Measurements from ENCODE around the gene IFITM10.
"Not testable (repeated sequence)": the region's sequence is repeated elsewhere in the genome, so short reads cannot be mapped to it uniquely, and the experiment has no call there.

IFITM10 gene

DNA sequence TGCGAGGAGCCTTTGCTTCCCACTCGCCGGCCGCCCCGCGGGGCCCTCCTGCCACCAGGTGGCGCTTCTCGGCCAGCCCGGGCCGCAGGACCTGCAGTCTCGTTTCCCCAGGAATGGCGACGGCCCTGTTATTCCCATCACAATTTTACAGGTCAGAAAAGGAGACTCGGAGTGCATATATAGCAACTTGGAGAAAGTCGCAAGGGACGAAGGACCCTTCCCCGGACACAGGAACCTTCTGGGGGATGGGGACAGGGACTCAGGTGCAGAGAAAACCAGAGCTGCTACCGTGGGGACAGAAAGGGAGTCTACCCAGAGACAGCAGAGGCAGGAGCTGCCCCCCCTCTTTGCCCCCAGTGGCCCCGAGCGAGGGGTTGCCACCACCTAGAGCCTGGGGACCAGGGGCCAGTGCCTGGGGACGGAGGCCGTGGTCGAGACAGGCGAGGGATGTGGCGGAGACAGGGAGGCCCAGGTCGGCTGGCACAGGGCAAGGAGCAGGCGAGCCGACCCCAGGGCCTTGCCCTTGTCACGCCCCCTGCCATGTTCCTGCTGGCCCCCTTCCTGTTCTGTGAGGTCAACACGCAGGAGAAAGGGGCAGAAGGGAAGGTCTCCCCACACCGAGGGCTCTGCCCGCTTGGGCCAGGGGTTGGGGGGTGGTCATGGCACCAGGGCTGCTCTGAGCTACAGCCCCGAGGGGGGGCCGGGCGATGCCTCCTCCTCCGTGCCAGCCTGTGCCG lies 56.9 kb downstream of the IFITM10 start:
- peak in 50 of 56 donors; percentile 21 to 87 (median 68) for DNase-seq

DNA sequence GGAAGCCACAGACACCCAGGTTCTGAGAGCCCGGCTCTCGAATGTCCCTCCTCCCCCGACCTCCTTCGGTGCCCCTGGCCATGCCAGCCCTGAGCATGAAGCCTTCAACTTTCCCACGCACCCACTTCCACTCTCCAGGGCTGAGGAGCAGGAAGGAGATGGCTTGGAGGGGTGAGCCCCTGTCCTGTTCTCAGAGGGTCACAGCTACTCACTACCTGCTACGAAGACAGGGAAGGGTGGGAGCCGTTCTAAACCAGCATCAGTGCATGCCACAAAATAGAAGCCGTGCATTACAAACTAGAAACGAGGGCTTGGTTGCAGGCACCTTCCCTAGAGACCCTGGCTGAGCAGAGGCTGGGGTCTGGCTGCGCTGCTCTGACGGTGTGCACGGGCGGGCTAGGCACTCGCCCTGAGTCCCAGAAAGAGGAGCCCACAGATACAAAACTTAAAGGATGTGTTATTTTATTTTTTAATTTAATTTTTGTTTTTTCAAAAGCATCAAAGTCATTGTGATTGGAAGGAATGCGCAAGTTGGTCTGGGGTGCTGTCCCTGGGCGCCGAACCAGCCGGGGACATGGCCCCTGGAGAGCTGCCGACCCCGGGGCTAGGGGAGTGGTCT lies 57.6 kb downstream of the IFITM10 start:
- DNase-seq: no peak

DNA sequence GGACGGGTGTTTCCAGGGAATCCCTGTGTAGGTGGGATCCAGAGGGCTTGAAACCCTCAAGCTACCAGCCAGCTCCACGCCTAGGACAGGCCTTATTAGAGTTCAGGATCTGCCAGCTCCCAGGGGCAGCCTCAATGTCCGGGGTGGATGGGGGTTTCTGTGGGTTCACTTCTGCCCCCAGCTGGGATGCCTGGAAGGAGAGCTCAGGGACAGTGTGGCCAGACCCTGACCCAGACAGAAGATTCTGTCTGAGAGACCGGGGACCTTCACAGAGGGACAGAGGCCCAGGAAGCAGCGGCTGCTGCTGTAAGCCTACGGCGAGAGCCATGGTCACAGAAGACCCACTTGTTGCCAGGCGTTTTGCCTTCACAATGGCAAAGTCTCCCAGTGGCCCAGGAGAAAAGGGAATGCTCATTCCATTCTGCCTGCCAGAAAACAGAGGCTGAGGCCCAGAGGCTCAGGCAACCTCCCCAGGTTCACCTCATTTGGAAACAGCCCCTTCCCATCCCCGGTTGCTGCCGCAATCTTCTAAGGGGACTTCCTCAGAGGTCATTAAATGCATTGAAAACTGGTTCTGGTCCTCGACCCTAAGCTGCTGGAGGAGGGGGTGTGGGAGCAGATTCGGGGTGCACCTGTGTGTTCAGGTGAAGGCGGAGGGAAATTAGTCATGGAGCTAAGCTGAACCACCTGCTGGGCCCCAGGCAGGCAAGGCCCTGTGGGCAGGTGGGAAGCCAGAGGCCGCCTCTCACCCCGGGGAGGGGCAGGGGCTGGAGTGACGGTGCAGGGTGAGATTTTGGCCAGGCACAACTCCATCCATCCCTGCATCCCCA lies 58.3 kb downstream of the IFITM10 start:
- DNase-seq: no peak

DNA sequence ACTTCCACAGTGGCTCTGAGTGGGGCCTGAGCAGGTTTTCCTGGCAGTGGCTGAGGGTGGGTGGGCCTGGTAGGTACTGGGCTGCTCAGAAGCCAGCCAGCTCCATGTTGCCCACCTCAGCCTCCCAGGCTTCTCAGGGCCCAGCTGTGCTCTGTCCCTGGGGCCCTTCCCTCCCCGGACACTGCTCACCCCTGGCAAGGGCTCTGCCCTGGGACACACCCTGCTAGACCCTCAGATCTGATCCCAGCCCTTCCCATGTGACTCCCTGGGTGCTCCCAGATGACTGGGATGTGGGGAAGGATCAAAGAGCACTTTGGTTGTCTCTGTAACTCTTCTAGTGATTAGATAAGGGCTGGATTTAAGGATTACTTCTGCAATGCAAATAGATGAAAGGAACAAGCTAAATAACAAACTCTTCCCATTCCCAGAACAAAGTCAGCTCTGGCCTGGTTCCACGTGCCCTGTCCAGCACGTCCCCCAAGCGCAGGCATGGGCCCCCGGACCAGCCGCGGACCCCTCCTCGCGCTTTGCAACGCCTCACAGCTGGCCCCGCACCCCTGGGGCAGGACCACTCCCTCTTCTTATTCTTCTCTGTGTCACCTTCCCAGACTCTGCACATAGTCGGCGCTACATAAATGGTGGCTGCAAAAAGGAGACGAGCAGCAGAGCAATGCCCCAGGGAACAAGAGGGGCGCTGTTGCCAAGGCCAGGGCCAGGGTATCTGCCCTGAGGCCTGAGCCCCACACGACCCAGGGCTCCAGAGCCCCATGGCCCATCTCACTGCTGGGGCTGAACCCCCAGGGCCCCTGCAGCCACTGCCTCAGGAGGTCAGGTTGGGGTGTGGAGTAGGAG lies 59.1 kb downstream of the IFITM10 start:
- no peak for DNase-seq

DNA sequence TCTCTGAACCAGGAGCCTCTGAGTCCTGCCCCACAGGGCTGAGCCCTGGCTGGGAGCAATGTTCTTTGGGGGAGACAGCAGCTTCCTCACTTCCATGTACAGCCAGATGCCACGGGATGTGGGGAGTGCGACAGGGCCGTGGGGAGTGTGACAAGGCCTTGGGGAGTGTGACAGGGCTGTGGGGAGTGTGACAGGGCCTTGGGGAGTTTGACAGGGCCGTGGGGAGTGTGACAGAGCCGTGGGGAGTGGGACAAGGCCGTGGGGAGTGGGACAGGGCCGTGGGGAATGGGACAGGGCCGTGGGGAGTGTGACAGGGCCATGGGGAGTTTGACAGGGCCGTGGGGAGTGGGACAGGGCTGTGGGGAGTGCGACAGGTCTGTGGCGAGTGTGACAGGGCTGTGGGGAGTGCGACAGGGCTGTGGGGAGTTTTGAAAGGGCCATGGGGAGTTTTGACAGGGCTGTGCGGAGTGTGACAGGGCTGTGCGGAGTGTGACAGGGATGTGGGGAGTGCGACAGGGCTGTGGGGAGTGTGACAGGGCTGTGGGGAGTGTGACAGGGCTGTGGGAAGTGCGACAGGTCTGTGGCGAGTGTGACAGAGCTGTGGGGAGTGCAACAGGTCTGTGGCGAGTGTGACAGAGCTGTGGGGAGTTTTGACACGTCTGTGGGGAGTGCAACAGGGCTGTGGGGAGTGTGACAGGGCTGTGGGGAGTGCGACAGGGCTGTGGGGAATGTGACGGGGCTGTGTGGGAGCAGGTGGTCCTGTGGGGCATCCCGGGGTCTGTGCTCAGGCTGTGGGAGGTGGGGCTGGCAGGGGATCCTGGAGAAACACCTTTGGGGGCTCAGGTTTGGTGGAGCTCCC lies 60.0 kb downstream of the IFITM10 start:
- no peak for DNase-seq

DNA sequence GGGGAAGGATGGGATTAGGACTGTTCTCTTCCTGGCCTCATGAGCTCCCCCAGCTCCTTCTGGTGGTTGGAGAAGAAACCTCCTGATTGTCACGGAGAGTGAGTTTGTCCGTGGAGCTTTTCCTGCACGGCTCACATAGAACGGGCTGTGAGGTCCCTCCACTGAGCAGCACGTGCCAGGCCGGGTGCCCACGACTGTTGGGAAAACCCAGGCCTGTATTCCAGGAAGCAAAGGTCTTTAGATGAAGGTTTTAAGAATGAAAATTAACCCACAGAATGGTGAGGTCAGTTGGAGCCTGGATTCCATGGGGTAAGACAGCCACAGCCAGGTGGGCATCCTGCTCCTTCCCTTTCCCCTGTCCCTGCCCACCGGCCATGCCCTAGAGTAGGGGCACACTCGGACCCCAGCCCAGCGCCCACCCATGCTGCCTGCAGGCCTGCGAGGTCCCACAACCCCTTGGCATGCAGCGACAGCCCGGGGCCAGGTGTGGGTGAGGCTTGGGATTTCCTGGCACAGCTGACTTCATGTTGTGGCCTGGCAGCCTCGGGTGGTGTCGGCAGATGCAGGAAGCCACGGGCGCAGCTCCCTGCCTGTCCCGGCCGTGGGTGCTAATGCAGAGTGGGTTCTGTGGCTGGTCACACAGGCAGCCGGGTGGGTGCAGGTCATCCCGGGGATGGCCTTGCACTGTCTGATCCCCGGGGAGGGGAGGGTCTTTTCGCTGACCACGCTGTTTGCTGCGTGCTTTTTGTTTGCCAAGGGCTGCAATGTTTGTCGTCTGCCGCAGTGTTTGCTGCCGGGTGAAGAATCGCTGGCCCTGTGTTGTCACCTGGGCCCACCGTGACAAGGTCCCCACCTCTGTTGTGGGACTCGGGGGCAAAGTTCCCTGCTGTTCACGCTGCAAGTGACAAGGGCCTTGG lies 60.9 kb downstream of the IFITM10 start:
- not testable (repeated sequence) for DNase-seq

DNA sequence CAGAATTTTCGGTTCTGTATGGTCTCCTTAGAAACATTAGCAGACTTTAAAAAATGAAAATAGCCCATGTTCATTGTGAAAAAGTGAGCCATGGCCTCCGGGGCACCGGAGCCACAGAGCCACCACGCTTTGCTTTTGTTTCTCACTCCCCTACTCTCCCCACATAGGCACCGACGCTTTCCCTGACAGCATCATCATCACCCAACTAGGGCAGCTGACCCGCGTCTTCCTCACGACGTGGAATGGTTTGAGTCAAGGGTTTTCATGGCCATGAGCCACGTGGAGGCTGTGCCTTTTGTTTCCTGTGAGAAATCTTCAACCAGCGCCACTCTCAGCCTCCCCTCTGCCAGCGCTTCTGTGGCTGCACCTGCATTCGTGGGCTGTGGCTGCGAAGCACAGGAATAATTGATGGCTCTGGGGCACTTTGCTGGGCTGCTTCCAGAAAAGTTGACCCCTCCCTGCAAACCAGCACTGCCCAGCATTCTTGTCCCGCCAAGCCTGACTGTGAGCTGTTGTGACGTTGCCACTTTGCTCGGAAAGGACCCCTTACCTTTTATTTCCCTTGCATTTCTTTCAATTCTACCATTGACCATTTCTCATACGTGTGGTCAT lies 62.0 kb downstream of the IFITM10 start:
- not testable (repeated sequence) for DNase-seq

DNA sequence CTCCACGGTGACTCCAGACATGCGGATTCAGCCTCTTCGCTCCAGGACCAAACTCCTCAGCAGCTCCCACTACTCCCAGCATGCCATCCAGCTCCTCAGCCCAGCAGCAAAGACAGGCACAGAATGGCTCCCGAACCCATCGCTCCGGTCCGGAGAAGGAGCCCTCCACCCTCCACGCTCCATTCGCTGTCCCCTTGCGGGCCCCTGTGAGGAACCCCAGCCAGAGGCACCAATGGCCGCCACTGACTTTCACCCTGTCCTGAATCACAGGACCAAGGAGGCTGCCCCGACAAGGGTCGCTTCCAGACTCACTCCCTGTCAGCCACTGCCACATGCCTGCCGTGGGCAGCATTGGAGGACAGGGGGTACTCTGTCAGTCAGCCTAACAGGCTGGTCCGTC lies 64.2 kb downstream of the IFITM10 start:
- DNase-seq: not testable (repeated sequence)

DNA sequence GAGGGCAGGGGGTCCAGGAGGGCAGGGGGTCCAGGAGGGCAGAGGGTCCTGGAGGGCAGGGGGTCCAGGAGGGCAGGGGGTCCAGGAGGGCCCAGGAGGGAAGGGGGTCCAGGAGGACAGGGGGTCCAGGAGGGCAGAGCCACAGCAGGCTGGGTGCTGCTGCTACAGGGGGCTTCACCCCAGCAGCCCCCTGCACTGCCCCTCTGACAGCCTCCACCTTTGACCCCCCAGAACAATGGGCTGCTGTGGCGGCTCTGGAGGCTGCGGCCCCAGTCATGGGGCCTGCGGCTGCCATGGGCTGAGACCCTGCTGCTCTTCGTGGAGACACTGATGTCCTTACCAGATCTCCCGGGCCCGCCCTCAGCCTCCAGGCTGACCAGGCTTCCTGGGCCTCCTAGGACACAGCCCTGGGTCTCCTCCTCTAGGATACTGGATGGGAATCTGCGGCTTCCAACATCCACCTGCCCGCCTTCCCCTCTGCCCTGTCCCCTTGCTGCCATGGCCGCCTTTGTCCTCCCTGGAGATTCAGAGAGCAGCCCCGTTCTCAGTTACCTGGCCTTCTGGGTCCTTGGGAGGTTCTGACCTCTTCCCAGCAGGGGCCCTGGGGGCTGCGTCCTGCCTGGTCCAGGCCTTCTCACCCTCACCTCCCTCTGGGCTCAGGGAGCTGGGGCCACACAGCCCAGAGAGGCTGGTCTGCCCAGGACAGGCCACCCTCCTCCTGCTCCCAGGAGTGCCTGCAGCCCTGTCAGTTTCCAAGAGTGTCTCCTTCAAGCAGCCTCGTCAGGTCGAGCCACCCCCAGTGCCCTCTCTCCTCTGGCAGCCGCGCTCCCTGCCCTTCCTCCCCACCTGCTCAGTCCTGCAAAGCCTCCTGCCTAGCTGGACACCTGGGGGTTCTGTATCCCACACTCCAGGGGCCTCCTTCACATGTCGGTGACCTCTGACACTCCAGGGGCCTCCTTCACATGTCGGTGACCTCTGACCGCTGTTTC lies 65.2 kb downstream of the IFITM10 start:
- DNase-seq: not testable (repeated sequence)

DNA sequence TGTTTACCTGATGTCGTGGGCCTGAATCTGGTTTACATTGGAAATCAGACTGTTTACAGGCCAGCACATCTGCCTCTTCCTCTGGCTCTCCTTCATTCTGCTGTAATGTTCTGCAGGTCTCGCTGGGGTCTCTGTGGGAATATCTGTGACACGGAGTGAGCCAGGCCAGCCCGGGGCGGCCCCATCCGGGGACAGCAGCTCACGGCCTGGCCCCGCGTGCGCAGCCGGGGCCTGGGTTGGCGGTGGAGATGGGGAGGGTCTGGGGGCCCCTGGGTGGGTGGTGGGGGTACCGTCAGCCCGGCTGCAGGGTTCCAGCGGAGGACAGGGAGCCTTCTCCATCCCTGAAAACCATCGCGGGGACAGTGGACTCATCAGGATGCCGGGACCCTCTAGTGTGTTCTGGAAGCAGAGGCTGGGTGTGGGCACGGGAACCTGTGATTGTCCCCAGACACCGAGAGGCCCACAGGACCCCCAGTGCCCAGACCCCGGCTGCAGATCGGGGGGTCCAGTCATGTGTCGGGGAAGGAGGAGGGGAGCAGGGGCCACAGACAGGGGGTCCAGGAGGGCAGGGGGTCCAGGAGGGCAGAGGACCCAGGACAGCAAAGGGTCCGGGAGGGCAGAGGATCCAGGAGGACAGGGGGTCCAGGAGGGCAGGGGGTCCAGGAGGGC lies 66.4 kb downstream of the IFITM10 start:
- not testable (repeated sequence) for DNase-seq

DNA sequence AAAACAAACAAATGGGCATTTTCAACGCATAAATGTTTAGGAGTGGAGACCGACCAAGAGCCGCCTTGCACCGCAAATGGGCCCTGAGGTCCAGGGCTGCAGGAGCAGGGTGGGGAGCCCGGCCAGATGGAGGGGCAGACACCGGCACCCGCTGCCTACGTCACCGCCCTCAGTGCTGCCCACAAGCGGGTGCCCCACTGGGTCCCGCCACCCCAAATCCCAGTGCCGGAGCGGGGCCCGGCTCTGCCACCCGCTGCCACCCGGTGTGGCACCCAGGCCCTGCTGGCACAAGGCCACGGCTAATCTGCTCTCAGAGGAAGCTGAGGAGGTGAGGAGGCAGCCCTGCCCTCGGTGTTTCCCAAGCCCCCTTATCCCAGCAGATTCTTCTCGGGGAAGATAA lies 67.2 kb downstream of the IFITM10 start:
- DNase-seq: not testable (repeated sequence)

Measured in nucleus accumbens (tissue), 56 donors.